DMS53 (cell line): ENCODE results near the gene PCDH15.
"Not testable (repeated sequence)": the region's sequence is repeated elsewhere in the genome, so short reads cannot be mapped to it uniquely, and the experiment has no call there.

Source experiments
- DNase-seq: peaks from one replicate; lab custom pipeline; 2025; lab: John Stamatoyannopoulos, UW

Gene PCDH15

DNA sequence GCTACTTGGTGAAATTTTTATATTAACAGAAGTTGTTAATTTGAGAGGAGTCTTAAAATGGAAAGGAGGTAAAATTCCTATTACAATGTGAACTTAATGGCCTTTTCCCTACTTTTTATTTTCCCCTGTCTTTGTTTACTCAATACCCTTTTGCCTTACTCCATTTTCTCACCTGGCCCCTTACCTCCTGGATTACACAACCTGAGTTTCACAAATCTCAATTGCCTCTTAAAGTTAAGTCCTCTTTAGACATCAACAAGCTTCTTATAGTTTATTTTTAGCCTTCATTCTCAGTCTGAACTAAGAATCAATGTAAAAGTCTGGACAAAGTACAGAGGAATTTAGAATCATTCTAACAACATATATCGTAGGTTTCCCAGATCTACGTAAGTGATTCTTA, 247.0 kb downstream of the PCDH15 start:
- DNase-seq: no peak

DNA sequence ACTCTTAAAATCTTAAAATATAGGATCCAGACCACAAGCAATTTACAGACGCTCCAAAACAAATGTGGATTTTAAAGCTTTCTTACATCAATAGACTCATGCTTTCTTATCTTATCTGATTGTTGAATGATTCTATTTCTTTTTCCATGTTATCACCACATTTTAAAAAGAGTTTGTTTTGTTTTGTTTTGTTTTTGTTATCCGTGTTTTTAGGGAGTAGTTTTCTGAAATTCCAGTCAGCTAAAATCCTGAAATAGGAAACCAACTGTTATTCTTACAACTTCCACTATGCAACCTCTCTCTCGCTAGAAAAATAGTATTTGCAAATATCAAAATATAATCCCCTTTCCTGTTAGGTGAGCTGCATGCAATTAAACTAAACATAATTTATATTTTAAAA, 251.0 kb downstream of the PCDH15 start:
- no peak for DNase-seq

- no peak for DNase-seq
These were observed 269.7 kb downstream of the PCDH15 start for GRCh38 chr10:54531296-54531695.

DNA sequence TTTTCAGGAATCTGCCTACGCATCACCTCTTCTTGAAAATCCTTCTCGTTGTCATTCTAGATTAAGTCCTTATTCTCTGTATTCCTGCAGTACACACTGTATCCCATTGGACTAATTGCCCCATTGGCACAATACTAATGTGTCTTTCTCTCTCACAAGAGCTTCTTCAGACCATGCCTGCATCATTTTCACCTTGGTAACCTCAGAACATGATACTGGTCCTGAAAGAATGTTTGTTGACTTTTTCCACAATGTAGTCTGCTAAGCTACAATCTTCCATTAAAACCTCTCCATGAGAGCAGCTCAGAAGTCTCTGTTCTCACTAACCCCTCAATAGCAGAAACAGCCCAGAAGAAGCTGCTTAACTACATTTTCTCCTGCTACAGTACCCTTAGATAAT, 270.7 kb downstream of the PCDH15 start:
- DNase-seq: peak; percentile 24

DNA sequence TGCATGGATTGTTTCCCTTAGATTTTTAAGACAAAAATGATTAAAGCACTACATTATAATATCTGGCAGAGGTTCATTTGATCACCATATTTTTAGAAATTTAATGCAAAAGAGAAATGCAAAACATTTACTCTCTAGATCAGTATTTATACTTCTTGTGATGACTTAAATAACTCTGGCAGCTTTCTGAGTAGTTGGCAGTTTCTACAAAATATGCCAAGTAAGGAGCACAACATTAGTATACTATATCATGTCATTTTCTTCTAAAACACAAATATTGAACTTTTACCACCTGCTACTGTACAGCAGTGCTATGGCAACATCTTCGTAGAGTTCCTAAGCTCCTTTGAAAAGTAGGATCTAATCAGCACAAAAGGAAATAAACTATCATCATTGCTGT, 275.2 kb downstream of the PCDH15 start:
- no peak for DNase-seq

DNA sequence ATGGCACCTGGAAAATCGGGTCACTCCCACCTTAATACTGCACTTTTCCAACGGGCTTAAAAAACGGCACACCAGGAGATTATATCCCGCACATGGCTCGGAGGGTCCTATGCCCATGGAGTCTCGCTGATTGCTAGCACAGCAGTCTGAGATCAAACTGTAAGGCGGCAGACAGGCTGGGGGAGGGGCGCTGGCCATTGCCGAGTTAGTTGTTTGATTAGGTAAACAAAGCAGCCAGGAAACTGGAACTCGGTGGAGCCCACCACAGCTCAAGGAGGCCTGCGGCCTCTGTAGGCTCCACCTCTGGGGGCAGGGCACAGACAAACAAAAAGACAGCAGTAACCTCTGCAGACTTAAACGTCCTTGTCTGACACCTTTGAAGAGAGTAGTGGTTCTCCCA, 285.8 kb downstream of the PCDH15 start:
- peak; percentile 86 for DNase-seq

DNA sequence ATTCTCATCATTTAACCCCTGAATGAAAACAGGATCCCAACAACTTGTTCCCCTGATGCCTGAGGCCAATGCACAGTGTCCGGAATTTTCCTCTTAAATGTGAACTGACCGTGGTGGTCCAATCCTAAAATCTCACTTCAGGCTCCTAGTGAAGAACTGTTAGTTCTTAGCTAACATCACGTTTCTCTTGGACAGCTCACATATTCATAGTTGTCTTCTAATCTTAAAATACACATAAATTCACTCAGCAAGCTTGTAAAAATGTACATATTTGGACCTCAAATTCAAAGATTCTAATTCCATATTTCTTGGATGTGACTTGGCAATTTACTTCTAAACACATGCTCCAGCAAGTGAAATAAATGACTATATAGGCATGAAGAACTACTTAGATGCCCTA, 297.2 kb downstream of the PCDH15 start:
- no peak for DNase-seq

DNA sequence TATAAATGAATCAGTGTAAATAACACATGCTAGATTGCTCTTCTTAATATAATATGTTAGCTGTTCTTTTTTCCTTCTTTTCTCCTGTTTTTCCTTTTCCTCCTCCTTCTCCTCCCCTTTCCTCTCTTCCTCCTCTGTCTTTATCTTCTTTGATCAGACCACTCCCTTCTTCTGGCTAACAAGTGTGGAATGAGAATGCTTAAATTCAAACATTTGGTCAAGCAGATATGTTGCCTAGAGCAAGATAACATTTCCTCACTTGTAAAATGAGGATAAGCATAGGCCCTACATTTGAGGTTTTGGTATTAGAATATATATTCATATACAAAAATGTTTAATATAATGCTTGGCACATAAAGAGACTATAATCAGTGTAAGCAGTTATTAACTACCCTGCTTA, 299.1 kb downstream of the PCDH15 start:
- no peak for DNase-seq

GRCh38 chr10:54496852-54497251, 304.2 kb downstream of the PCDH15 start:
- DNase-seq: no peak

DNA sequence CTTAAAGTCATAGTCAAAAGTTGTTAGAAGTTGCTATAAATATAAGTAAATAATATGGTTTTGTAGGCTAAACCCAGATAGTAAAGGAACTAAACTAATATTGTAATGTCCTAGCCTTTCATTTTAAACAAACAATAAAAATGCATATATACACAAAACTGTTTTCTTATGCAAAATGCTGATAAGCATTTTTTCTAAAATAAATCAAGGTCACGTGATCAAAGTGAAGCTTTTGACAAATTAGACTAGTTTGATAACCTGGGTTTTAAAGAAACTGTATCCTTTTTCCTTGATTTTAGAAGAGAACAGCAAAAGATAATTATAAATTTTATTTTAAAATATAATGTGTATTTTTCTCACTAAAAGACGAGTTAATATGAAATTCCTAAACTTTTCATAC, 313.3 kb downstream of the PCDH15 start:
- no peak for DNase-seq

DNA sequence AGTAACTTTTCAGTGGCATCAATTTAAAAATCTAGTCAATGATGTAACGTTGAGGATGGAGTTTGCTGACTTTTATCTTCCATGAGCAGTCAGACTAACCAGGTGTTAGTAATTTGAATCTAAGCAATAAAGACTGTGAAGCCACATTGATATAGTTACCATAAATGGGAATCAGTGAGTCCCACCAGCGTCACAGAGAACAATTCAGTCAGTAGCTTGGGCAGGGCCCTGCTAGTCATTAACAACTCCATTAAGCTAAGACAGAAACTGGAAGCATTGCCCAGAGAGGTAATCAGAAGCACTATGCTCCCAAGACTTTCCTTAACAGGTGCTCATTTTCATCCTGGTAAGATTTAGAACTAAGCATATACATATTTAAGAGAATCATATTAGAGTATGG, 315.1 kb downstream of the PCDH15 start:
- DNase-seq: no peak

DNA sequence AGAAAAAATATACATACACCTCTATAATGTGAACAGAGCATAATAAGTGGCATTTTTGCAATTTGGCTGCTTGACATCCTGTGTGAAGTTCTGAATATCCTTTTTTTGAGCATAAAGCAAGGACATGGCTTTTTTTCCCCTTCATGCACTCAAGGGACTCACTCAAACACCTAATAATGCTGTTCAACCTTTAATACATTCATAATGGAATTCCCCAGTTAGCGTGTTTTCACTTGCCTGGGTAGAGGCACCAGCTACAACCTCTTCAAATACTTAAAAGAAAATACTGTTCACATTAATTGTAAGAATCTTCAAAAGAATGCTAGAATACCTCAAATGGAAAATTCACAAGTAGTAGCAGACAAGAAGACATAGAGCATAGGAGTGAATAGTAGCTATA, 316.8 kb downstream of the PCDH15 start:
- DNase-seq: no peak

DNA sequence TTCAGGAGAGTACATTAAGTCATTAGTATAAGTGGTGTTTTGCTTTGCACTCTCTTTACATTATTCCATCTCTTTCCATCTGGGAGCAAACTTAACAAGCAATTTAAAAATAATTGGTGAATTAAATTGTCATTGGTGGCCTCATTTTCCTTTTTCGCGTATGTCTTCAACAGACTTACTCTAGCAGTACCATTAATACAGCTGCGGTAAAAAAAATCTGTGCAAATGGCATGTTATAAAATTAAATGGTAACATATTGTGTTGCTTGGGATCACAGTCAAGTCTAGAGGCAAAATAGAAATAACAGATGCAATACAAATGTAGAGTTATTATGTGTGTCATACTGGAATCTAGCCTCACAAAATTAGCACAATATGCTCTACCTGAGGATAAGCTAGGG, 322.4 kb downstream of the PCDH15 start:
- DNase-seq: no peak

- no peak for DNase-seq
These were observed 323.3 kb downstream of the PCDH15 start for GRCh38 chr10:54477738-54478137.

DNA sequence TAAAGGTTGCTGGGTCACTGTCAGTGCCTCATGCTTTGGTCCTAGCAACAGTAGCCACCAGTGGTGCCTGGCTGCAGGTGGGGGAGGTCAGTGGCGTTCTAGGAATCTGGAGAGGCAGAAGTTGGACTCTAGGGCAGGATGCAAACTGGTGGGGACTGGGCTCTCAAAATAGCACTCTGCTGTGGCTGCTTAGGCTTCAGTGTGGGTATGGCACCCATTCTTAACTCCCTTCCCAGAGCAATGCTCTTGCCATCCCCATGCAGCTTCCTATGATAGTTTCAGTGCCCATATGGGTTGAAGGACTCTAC, 330.8 kb downstream of the PCDH15 start:
- no peak for DNase-seq

GRCh38 chr10:54469587-54470323, 331.3 kb downstream of the PCDH15 start:
- DNase-seq: no peak

- no peak for DNase-seq
These were observed 346.8 kb downstream of the PCDH15 start for GRCh38 chr10:54454271-54454670.

GRCh38 chr10:54449056-54449455, 352.0 kb downstream of the PCDH15 start:
- no peak for DNase-seq

- no peak for DNase-seq
These were observed 356.9 kb downstream of the PCDH15 start for GRCh38 chr10:54444170-54444569.

- DNase-seq: peak; percentile 6
These were observed 359.8 kb downstream of the PCDH15 start for GRCh38 chr10:54441275-54441674.

DNA sequence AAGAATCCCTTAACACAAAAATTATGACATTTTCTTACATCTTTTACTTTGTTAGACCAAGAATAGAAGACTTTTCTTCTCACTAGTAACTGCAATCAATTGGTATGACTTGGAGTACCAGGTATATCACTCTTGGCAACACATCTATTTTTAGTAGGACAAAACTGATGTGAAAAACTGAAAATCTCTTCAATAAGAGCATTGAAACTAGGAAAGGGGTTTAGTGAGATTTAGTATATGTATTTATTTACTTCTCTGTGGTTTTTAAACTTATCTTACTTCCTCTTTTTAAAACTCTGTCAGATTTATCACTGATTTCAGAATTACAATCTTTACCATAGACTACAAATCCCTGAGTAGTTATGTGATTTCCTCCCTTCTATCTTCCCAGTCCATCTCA, 366.2 kb downstream of the PCDH15 start:
- DNase-seq: no peak

GRCh38 chr10:54415483-54415882, 385.5 kb downstream of the PCDH15 start:
- no peak for DNase-seq

DNA sequence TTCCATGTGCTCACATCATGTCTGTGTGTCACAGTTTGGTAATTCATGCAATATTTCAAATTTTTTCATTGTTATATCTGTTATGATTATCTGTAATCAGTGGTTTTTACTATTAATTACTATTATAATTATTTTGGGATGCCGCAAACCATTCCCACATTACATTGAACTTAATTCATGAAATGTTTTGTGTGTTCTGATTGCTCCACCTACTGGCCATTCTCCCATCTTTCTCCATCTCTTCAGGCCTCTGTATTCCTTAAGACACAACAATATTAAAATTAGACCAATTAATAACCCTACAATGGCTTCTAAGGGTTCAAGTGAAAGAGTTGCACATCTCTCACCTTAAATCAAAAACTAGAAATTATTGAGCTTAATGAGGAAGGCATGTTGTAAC, 398.5 kb downstream of the PCDH15 start:
- peak; percentile 69 for DNase-seq

GRCh38 chr10:54396031-54396430, 405.0 kb downstream of the PCDH15 start:
- no peak for DNase-seq

DNA sequence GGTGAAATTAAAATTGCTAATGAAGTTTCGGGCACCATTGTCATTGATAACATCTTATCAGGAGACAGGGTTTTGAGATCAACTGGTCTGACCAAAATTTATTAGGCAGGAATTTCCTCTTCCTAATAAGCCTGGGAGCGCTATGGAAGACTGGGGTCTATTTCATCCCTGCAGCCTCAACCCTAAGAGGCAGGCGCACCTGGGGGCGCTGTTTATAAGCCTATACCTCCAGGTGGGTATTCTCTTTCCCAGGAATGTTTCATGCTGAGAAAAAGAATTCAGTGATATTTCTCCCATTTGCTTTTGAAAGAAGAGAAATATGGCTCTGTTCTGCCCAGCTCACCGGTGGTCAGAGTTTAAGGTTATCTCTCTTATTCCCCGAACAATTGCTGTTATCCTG, 406.4 kb downstream of the PCDH15 start:
- not testable (repeated sequence) for DNase-seq
